CD4-positive, alpha-beta T cell treated with Interleukin-10 for 1 hour (primary cell): ENCODE measurements around the gene CTAG2.
"Not testable (repeated sequence)": the region's sequence is repeated elsewhere in the genome, so short reads cannot be mapped to it uniquely, and the experiment has no call there.

Experiments used
- DNase-seq: peaks from one replicate; pipeline ENCODE4 v3.0.0-alpha.2; 2020

The CTAG2 gene

DNA sequence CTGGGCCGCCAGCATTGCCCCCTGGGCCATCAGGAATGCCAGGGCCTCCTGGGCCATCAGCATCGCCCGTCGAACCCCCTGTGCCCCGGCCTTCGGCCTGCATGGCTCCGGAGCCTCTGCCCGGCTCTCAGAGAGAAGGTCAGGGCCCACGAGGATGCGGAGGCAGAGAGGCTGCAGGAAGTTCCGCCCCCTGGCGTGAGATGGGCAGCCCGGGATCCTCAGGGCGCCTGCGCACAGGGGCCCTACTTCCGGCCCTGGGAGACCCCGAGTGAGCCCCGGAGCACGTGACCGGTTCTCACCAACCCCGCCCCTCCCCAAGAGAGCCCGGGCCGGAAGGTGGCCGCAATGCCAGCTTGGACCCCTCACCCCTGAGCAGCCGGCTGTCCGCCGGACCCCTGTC is at the start of gene CTAG2:
Gene CTAG2, minus strand, starts transcription at position 167 of the 400 bp plus-strand sequence. Its CDS starts 64 bp downstream, at position 103.
- not testable (repeated sequence) for DNase-seq

GRCh38 chrX:154698630-154699248 is 45.4 kb upstream of the CTAG2 start:
- no peak for DNase-seq

GRCh38 chrX:154696676-154697045 is 43.3 kb upstream of the CTAG2 start:
- no peak for DNase-seq

DNA sequence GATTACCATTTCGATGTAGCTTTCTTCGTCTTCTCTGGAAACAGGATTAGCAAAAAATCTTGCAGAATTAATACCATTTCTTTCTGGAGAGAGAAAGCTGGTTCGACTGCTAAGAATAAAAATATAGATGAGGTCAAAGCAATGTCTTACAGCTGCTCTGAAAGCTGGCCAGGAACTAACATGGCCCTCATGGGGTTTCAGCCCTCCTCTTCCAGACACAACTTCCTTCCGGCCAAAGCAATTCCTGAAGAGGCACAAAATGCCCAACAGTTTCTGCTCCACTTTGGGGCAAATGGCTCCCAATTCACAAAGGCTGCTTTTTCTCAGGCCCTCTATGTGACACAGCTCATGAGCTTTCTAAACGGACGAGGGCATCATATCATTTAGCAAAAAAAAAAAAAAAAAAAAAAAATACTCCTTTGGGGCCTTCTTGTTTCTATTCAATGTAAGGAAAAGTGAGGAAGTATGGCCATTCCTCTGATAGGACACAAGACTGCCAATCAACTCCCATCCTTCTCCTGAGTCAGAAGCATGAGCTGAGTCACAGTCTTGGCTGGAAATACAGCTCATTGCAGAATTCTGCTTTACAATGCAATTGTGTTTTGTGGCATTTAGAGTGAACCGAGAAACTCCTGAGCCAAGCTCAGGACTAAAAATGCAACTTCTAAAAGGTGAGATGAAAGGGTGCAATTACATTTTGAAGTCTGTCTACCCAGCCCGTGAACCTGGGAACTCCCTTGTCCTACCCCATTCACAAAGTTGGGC is 42.7 kb upstream of the CTAG2 start:
- DNase-seq: no peak

GRCh38 chrX:154693394-154693793 is 40.0 kb upstream of the CTAG2 start:
- no peak for DNase-seq

DNA sequence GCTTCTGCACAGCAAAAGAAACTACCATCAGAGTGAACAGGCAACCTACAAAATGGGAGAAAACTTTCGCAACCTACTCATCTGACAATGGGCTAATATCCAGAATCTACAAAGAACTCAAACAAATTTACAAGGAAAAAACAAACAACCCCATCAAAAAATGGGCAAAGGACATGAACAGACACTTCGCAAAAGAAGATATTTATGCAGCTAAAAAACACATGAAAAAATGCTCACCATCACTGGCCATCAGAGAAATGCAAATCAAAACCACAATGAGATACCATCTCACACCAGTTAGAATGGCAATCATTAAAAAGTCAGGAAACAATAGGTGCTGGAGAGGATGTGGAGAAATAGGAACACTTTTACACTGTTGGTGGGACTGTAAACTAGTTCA is 37.1 kb upstream of the CTAG2 start:
- not testable (repeated sequence) for DNase-seq

- not testable (repeated sequence) for DNase-seq
Measured at GRCh38 chrX:154672084-154672483, 18.7 kb upstream of the CTAG2 start.

DNA sequence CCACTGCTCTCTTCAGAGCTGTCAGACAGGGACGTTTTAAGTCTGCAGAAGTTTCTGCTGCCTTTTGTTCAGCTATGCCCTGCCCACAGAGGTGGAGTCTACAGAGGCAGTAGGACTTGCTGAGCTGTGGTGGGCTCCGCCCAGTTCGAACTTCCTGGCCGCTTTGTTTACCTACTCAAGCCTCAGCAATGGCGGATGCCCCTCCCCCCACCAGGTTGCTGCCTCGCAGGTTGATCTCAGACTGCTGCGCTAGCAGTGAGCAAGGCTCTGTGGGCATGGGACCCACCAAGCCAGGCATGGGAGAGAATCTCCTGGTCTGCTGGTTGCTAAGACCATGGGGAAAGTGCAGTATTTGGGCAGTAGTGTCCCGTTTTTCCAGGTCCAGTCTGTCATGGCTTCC is 17.5 kb upstream of the CTAG2 start:
- DNase-seq: peak; percentile 2

DNA sequence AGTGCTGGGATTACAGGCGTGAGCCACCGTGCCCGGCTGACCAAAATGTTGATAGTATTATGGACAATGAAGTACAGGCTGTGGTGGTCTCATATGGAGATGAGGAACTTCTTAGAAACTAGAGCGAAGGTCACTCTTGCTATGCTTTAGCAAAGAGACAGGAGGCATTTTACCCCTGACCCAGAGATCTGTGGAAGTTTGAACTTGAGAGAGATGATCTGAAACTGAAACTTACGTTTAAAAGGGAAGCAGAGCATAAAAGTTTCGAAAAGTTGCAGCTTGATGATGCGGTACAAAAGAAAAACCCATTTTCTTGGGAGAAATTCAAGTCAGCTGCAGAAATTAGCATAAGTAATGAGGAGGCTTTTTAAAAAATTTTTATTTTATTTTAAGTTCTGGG is 8.5 kb upstream of the CTAG2 start:
- no peak for DNase-seq

DNA sequence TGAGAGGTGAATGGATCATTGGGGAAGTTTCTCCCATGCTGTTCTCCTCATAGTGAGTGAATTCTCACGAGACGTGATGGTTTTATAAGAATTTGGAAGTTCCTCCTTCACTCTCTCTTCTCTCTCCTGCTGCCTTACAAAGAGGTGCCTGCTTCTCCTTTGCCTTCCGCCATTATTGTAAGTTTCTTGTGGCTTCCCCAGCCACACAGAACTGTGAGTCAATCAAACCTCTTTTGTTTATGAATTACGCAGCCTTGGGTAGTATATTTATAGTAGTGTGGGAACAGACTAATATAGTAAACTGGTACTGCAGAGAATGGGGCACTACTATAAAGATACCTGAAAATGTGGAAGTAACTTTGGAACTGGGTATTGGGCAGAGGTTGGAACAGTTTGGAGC is 7.8 kb upstream of the CTAG2 start:
- no peak for DNase-seq

GRCh38 chrX:154660541-154660940 is 7.2 kb upstream of the CTAG2 start:
- no peak for DNase-seq

- no peak for DNase-seq
Measured at GRCh38 chrX:154658957-154659356, 5.6 kb upstream of the CTAG2 start.

GRCh38 chrX:154658187-154658586 is 4.8 kb upstream of the CTAG2 start:
- DNase-seq: no peak

GRCh38 chrX:154657226-154657805 is 3.9 kb upstream of the CTAG2 start:
- no peak for DNase-seq

GRCh38 chrX:154655786-154656185 is 2.4 kb upstream of the CTAG2 start:
- DNase-seq: no peak

GRCh38 chrX:154655346-154655745 is 2.0 kb upstream of the CTAG2 start:
- no peak for DNase-seq

DNA sequence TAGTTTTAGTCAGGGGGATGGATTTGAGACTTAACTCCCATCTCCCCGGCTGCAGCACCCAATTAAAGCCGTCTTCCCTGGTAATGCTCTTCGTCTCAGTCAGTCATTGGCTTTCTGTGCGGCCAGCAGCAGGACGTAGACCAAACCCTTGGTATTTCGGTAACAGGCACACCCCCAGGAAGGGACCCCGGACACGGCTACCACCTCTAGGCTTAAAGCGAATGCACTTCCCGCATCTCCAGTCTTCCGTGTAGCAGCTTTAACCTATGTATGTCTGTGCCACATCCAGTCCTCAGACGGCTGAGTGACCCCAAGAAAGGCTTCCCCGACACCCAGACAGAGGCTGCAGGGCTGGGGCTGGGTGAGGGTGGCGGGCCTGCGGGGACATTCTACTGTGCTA is 1.5 kb upstream of the CTAG2 start:
- no peak for DNase-seq

- no peak for DNase-seq
Measured at GRCh38 chrX:154654372-154654771, 993 bp upstream of the CTAG2 start.

GRCh38 chrX:154653048-154653401 is 354 bp downstream of the CTAG2 start:
- DNase-seq: no peak

DNA sequence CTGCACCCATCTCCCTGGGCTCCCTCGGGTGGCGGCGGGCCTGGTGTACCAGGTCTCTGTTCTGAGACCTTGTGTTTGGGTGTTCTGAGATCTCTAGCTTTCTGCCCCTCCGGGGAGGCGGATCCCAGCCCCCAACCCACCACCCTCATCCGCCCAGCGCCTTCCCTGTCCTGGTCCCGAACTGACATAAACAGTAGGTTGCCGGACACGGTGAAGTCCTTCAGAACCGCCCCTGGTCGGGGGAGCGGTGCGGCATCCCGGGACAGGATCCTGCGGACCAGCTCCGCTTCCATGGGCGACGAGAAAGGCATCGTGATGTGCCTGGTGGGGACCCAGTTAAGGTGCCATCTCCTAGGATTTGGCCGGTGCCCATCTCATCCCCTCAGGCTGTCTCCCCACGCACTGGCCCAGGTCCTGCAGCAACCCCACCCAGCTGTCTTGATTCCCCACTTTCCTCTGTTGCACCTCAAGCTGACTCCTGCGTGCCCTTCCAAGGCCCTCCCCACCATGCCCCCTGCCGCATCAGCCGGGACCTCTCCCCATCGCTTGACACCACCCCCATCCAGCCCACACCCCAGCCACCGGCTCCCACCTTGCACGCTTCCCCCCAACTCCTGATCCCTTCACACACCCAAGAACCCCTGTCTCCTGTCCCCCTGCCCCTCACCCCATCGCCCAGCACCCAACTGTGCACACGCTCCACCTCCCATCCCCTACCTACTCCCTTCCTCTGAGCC is 900 bp downstream of the CTAG2 start:
- DNase-seq: no peak

- no peak for DNase-seq
Measured at GRCh38 chrX:154650221-154650510, 3.2 kb downstream of the CTAG2 start.

DNA sequence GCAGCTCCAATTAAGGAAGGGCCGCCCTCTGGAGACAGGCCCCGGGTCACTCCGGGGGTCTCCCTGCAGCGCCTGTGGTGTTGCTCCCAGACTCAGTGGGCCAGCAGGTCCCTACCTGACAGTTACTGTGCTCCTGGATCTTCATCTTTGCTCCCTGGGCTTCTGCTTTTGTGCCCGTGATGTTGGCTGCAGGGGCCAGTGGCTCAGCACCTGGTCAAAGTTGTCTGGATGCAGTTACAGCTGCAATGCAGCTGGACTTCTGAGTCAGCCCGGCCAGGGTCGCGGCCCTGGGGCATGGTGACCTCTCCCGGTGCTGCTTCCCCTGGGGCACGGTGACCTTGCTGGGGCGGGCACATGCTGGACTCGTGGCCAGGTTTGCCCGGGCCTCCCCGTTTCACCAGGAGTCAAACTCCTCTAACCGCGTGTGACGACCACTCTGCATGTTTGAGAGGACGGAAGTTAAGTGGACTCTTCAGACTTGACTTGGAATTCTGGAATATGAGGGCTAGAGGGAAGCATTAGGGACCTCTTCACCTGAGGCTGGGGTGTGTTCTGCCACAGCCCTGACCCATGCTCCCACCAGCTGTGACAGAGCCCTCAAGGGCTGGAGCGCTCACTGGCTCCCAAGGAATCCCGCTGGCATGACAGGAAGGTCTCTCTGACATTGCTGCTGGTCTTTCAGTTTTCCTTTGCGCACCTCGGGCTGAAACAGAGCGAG is 3.7 kb downstream of the CTAG2 start:
- no peak for DNase-seq

GRCh38 chrX:154648931-154649330 is 4.4 kb downstream of the CTAG2 start:
- DNase-seq: no peak
